GM19238 (cell line): Measurements from ENCODE around the gene ZNF595.
"Not testable (repeated sequence)": the region's sequence is repeated elsewhere in the genome, so short reads cannot be mapped to it uniquely, and the experiment has no call there.

Experiments
- DNase-seq: peaks from one replicate; pipeline ENCODE4 v3.0.0; 2011; ENCODE audit warnings: low spot score; ENCODE audit not compliant: insufficient read length

ZNF595 gene

DNA sequence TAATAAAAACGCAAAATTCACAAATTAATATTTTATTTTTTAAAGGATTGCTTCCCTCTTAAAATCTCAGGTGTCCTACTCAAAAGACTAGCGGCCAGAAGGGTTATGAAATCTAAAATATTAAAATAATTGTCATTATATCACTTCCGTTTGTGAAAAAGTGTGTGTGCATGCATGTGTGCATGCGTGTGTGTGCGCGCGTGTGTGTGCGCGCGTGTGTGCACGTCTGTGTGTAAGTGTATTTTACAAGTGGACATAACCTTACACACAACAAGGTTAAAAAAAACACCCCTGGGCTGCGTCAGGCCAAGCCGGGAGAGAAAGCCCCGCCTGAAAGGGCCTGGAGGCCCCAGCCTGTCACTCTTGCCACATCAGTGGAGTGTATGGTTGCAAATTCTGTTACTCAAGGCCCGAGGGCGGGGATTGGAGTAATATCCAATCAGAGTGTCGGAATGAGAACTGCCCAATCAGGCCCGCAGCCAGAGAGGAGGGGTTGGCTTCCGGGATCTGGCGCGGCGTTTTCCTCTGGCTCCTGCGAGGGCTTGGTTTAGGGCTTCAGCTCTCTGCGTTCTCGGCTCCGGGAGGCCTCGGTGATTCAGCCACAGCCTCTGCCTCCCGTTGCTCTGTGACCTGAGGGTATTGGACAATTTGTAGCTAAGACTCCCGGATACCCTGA is at the start of gene ZNF595:
Gene ZNF595 (plus strand): TSS at position 518 of the 676 bp plus-strand sequence. CDS start 168 bp downstream, outside the sequence.
- not testable (repeated sequence) for DNase-seq

DNA sequence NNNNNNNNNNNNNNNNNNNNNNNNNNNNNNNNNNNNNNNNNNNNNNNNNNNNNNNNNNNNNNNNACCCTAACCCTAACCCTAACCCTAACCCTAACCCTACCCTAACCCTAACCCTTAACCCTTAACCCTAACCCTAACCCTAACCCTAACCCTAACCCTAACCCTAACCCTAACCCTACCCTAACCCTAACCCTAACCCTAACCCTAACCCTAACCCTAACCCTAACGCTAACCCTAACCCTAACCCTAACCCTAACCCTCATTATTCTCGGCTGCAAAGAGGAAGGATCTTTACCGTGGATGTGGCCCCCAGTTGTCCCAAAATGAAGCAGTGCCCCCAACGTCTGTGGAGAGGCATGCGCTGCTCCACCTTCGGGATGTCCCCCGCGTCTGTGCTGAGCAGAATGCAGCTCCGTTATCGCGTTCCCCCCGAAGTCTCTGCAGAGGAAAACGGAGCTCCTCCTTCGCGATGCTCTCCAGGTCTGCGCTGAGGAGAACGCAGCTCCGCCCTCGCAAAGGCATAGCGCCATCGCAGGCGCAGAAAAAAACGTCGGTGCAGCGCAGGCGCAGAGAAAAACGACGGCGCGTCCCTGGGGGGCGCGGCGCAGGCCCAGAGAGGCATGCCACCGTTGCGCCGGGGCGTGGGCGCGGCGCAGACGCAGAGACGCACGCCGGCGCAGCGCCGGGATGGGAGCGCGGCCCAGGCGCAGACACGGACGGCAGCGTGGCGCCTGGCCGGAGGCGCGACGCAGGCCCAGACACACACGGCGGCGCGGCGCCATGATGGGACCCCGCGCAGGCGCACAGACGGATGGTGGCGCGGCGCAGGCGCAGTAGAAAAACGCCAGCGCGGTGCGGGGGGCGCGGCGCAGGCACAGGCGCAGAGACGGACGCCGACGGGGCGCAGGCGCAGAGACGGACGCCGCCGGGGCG is 42.9 kb upstream of the ZNF595 start:
- DNase-seq = not testable (repeated sequence)

DNA sequence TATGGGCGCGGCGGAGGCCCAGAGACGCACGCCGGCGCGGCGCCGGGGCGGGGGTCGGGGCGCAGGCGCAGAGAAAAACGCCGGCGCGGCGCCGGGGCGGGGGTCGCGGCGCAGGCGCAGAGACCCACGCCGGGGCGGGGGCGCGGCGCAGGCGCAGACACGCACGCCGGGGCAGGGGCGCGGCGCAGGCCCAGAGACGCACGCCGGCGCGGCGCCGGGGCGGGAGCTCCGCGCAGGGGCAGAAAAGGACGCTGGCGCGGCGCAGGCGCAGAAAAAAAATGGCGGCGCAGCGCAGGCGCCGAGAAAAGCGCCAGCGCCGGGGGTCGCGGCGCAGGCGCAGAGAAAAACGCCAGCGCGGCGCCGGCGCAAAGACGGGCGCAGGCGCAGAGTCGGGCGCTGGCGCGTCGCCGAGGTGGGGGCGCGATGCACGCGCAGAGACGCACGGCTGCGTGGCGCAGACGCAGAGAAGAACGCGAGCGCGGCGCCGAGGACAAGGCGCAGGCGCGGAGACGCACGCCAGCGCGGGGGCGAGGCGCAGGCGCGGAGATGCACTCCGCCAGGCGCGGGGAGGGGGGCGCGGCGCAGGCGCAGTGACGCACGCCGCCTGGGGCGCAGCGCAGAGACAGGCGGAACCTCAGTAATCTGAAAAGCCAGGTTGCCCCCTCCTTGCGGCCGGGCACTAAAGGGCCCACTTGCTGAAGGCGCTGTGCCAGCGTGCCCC is 41.9 kb upstream of the ZNF595 start:
- not testable (repeated sequence) for DNase-seq

DNA sequence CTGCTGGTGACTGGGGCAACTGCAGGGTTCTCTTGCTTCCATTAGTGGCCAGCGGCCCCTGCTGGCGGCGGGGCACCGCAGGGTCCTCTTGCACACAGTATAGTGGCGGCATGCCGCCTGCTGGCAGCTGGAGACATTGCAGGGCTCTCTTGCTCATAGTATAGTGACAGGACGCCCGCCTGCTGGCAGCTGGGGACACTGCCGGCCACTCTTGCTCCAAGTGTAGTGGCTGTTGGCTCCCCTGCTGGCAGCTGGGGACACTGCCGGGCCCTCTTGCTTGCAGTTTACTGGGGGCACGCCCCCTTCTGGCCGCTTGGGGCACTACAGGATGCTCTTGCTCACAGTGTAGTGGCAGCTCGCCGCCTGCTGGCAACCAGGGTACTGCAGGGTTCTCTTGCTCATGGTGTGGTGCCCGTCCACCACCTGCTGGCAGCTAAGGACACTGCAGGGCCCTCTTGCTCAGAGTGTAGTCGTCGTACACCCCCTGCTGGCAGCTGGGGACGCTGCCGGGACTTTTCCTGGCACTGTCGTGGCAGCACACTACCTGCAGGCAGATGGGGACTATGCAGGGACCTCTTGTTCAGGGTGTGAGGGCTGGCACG is 41.2 kb upstream of the ZNF595 start:
- DNase-seq = not testable (repeated sequence)

DNA sequence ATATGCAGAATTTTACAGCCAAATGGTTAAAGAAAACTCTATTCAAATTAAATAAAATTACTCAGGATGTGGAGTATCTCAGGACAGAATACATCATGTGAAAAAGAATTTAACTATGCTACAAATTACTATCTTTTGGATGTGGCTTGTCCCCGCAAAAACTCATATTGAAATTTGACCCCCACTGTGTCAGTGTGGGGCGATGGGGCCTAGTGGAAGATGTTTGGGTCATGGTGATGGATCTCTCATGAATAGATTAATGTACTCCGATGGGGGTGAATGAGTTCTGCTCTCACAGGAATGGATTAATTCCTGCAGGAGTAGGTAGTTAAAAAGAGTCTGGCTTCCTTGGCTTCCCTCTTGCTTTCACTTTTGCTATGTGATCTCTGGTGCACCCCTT is 35.0 kb upstream of the ZNF595 start:
- DNase-seq = not testable (repeated sequence)

DNA sequence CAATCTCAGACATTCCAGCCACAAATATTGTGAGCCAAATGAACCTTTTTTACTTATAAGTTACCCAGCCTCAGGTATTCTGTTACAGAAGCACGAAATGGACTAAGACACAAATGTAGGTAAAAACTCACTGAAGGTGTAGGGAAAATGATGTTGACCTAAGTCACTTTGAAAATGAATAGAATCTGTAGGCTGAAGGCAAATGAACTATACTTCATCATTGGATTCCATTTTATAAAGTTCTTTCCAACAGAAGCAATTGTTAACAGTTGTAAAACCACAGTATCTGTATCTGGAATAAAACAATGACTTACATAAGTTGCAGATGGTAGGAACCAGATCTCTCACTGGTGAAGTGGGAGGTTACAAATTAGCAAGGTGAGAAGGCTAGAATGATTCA is 34.5 kb upstream of the ZNF595 start:
- DNase-seq = not testable (repeated sequence)

DNA sequence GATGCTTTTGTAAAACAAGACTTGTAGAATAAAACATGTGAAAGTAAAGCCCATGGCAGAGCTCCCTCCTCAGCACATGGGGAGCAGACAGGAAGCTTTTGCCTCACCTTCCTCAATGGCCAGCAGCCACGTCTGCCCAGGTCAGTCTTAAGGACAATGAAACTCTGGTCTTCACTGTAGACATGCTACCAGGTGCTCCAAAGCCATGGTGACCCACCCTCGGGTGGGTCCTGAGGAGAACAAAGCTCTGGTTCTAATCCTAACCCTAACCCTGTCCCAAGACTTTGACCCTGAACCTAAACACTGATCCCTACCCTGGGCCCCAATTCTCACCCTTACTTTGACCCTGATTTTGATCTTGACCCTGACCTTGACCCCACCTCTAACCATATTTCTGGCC is 30.2 kb upstream of the ZNF595 start:
- not testable (repeated sequence) for DNase-seq

DNA sequence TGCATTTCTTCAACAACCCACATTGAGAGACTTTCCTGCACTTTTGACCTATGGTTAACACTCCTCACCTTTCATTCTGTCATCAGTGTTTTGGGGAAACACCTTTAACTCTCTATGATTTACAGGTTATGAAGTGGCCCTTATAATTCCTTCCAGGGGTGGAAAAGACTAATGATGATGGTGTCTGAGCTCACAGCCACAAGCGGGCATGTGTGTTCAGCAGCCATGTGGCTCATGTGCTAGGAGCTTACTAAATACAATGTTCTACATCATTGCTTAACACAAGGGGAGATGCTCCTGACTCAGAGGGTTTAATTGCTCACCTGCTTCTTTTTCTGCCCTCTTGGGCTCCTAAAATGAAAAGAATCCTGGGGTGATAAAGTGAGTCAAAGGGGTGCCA is 28.8 kb upstream of the ZNF595 start:
- DNase-seq = not testable (repeated sequence)

DNA sequence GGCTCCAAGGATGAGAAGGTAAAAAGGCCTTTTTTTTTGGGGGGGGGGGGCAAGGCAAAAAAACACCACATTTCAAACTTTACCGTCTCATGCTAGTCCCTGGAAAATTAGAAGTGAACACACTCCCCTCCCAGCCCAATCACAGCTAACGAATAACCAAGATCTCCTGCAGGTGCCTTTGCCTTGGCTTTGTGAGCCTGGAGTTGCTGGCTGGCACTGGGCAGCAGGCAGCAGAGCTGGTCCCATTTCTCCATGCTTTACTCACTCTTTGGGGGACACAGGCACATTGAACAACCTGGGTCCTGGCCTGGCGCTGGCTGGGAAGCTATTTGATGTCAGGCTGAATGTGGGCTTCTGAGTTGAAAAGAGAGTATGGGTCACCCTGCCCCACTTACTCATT is 25.6 kb upstream of the ZNF595 start:
- not testable (repeated sequence) for DNase-seq

DNA sequence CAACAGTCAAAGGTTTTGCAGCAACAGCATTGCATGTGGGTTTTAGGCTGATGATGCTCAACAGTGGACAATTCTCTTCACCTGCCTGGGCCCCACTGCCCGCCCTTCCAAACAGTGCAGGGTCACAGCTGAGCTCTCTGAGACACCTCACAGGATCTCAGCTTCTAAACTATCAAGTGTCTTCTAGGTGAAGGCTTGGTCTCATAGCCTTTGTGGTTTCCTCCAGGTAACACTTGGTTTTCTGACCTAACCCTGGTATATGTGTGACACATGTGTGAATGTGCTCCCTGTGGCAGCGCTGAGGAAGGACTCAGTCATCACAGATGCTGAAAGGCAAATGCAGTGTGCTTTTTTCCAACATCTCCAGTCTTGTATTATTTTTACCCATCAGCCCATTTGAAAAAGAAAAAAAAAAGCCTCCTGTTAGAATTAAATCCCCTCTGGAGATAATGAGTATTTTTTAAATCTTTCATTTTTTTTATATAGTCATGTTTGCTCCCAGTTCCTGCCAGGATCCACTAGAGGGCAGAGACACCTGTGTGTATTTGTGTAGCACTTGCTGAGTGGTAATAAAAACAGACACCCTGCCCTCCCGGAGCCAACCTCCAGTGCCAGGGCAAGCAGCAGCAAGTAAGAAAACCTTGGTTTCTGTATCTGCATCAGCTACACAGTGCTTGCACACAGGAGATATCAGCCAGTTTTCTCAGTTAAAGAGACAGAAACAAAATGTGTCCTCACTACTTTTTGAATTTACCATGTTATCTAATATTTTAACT is 24.2 kb upstream of the ZNF595 start:
- not testable (repeated sequence) for DNase-seq

DNA sequence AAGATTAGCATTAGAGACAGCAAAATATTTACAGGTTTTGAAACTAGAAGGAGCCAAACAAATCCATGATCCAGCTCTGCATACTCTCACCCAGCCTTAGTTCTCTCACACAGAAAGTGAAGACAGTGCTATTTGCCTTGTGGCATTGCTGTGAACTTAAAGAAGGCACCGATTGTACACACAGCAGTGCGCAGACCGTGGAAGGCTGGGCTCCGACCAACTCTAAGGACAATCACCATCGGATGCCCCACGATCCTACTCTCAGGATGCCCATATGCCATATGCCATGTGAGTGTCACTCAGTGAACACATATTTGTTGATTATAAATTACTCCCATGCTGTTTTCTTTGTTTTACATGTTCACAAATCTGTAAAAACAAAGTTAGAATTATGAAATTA is 19.8 kb upstream of the ZNF595 start:
- not testable (repeated sequence) for DNase-seq

DNA sequence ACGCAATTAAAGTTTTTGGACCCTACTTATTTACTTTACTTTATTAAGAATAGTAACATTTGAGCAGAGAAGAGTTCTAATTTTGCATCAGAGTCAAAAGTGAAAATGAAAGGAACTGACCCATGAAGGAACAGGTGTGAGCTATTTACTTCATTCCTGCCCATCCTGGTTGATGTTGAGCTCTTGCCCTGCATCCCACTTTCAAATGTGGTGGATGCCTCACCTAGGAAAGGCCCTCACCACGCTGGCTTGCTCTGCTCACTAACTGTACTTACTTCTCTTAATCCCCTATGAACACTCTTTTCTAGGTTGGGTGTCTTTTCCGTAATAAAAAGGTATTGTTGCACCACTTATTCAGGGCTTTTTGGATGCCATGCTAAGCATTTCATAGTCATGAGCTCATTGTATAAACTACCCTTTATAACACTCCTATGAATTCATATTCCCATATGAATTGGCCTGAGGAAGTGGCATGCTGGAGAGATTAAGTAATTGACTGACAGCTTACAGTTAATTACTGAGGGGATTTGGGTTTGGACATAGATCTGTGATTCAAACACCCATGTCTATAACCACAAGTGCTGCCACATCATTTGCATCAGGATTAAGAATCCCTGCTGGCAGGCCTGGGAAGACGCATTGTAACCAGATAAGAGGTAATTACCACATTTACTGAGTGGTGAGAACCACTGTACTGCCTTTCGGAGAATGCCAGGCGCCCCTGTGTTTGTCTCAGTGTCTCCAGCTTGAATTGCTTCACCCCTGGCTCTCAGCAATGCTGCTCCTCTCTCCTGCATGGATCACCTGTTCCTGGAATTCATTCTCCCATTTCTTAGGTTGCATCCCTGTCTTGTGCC is 16.3 kb upstream of the ZNF595 start:
- not testable (repeated sequence) for DNase-seq

DNA sequence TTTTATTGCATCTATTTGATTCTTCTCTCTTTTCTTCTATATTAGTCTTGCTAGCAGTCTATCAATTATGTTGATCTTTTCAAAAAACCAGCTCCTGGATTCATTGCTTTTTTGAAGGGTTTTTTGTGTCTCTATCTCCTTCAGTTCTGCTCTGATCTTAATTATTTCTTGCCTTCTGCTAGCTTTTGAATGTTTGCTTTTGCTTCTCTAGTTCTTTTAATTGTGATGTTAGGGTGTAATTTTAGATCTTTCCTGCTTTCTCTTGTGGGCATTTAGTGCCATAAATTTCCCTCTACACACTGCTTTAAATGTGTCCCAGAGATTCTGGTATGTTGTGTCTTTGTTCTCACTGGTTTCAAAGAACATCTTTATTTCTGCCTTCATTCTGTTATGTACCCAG is 14.9 kb upstream of the ZNF595 start:
- DNase-seq = not testable (repeated sequence)

DNA sequence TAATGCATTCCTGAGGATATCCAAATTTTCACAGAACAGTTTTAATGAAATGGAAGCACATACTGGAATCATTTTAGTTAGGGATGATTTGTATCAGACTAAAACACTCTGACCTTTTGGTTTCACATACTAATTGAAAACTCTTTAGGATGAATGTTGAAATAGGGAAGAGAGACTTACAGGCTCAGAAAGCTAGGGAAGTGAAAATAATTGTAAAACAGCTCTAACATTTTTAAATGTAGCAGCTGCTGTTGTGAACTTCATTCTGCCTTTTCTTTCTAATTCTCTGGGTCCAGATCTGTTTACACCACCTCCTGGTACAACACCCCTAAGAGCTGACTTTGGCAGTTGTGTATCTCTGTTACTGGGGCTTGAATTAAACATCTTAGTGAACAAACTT is 9.7 kb upstream of the ZNF595 start:
- DNase-seq = not testable (repeated sequence)

DNA sequence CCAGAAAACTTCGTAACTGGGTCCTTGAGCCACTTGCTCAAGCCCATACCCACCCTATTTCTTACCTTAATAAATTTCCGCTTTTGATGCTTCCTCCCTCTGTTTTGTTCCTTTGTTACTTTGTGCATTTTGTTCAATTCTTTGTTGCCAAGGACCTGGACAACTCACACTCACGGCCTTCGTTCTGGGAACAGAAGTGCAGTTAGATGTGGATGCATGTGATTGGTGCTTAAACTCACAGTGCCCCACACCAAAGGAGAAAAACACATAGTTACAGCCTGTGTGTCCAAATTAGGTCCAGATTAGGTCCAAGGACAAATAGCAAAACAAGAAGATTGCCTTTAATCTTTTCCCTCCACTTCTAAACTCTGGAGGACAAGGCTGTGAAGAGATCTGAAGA is 1.9 kb upstream of the ZNF595 start:
- DNase-seq = not testable (repeated sequence)

DNA sequence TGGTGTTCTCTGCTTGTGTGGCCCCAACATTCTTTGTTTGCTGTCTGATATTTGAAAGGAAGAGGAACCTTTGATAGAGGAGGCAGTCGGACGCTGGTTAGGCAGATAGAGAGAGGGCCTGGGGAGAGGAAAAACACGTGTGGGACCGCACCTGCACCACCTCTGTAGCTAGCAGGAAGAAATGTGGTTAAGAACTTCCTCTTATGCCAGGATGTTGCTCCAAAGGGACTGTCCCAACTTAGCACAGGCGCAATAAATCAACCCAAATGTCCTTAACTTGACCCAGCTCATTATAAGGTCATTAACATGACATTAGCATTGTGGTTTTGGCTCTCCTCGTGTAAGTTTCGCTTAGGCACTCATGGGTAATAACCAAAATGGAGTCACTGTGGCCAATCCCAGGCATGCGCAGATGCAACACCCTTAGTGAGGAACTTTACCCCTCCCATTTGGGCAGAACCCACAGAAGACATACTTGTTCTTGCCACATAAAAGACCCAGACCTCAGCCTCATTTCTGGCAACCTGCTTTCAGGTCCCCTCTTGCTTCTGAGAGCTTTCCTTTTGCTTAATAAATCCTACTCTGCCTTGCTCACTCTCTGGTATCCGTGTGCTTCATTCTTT is 1.4 kb upstream of the ZNF595 start:
- not testable (repeated sequence) for DNase-seq

DNA sequence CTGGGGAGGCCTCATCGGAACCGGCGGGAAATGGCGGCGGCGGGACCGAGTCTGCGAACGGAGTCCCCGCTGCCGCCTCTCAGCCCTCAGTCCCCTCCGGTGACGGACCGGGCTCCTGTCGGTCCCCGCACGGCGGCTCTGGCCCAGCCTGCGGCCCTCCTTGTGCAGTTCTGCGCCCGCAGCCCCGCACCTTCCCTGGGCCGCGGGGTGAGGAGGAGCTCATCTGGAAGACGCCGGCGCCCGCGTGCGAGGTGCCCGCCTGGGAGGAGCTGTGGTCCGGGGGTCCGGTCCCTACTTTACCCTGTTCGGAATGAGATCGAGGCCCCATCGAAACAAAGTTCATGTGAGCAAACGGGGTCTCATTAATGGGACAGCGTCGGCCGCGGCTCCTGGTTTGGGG is 400 bp downstream of the ZNF595 start:
- not testable (repeated sequence) for DNase-seq

DNA sequence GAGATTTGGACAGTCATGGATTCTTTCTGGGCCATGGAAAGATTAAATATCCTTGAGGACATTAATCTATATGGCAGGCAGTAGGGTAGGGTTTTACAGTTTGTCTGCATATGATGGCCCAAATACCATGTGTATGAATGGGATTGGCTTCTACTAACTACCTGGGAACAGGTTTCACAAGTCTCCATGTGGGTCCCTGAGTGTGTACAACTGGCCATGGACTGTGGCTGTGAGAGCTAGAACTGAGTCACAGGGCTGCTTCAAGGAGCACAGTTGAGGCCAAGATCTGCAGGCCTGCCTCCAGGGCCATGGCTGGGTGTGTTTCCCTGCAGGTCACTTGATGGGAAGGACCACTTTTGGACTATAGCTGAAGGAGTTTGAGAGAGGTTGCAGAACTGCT is 11.6 kb downstream of the ZNF595 start:
- not testable (repeated sequence) for DNase-seq

DNA sequence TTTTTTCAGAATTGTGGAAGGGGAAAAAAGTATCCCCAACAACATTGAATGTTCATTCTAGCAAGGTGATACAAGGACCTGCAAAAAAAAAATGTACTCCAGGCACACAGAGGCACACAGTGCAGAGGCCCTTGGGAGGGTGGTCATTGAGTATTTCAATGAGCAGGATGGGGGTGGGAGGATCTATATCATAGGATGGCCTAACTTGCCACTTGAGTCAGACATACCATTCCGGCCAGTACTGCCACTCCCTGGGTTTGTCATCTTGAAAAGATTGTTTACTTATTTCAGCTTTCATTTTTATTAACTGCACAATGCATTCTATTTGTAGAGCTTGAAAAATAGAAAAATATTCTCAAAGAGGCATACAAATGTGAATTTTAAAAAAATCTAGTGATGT is 18.7 kb downstream of the ZNF595 start:
- no peak for DNase-seq
